Fibroblast of skin of left quadriceps (primary cell): Measurements from ENCODE around the gene ST6GAL1.
"Not testable (repeated sequence)": the region's sequence is repeated elsewhere in the genome, so short reads cannot be mapped to it uniquely, and the experiment has no call there.

Experiments used
- DNase-seq, 2 experiments: peaks; one replicate each; pipeline ENCODE4 v3.0.0-alpha.2; 2013; ENCODE audit warnings: low read depth in 2 of 2

The ST6GAL1 gene

GRCh38 chr3:187046033-187046432 lies 115.7 kb downstream of the ST6GAL1 start:
- DNase-seq: no peak

DNA sequence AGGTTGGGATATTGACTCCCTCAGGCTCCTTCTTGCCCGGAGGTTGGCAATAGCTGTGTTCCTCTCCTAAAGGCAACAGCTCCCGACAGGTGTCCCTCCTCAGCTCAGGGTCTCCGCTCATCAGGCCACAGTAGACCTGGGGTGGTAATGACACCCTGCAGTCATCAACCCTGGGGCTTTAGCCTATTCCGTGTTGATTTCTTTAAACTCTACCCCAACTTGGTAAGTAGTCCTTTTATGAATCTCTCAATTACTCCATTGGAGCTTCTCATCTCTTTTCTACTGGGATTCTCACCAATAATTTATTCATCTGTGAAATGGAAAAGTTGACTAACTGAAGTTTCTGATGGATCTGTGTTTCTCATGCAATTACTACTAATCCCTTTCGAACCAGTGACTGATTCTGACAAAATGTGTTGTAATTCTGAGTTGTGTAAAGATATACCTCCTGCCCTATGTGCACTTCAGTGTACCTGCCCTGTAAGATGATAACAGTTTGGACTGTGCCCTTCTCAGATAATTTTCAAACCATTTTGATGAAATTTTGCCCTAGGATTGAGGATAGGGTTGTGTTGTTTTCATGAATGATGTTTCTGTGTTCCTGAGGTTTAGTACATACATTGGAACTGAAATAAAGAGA lies 119.3 kb downstream of the ST6GAL1 start:
- no peak for DNase-seq

GRCh38 chr3:187051066-187051465 lies 120.7 kb downstream of the ST6GAL1 start:
- DNase-seq: no peak

DNA sequence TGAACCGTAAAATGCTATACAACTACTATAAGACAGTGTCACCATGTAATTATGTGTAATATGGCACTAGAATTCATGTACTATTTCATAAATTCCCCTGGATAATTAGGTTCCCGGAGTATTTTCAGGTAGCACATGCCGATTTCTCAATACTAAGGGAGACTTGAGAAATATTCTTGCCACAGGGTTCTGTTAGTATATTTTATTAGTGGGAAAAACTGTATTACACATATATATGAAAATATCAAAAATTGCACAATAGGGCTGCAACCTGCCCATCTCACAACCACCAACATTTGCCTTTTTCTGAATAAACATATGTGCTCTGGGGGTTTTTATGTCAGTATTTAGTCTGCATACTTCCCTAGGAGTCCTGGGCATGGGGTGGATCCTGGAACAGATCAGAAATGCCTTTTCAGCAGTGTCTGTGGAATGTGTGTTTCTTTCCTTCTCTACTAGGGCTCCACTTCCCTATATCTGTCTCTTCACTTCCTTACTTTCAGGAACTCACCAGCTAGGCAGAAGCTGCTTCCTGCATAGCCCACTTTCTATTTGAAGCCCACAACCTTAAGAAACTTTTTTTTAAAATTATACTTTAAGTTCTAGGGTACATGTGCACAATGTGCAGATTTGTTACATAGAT lies 121.5 kb downstream of the ST6GAL1 start:
- DNase-seq: no peak

- not testable (repeated sequence) for DNase-seq
Observed at GRCh38 chr3:187052427-187052826, 122.1 kb downstream of the ST6GAL1 start.

DNA sequence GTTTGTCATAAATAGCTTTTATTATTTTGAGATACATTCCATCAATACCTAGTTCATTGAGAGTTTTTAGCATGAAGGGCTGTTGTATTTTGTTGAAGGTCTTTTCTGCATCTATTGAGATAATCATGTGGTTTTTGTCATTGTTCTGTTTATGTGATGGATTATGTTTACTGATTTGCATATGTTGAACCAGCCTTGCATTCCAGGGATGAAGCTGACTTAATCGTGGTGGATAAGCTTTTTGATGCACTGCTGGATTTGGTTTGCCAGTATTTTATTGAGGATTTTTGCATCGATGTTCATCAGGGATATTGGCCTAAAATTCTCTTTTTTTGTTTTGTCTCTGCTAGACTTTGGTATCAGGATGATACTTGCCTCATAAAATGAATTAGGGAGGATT lies 124.1 kb downstream of the ST6GAL1 start:
- not testable (repeated sequence) for DNase-seq

- DNase-seq: not testable (repeated sequence)
Observed at GRCh38 chr3:187057803-187058202, 127.5 kb downstream of the ST6GAL1 start.

DNA sequence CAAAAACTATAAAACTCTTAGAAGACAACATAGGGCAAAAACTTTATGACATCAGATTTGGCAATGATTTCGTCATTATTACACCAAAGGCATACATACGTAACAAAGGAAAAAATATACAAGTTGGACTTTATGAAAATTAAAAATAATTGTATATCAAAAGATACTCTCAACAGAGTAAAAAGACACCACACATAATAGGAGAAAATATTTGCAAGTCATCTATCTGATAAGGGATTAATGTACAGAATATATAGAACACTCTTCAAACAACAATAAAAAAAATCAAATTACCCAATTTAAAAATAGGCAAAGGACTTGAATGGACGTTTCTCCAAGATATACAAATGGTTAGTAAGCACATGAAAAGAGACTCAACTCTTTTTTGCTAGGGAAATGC lies 131.4 kb downstream of the ST6GAL1 start:
- DNase-seq: no peak

- DNase-seq: peak; percentile 84 to 86
Observed at GRCh38 chr3:187062526-187063177, 132.3 kb downstream of the ST6GAL1 start.

- DNase-seq: no peak
Observed at GRCh38 chr3:187063286-187064121, 133.2 kb downstream of the ST6GAL1 start.

GRCh38 chr3:187064210-187065115 lies 134.1 kb downstream of the ST6GAL1 start:
- peak; percentile 68 to 69 for DNase-seq

DNA sequence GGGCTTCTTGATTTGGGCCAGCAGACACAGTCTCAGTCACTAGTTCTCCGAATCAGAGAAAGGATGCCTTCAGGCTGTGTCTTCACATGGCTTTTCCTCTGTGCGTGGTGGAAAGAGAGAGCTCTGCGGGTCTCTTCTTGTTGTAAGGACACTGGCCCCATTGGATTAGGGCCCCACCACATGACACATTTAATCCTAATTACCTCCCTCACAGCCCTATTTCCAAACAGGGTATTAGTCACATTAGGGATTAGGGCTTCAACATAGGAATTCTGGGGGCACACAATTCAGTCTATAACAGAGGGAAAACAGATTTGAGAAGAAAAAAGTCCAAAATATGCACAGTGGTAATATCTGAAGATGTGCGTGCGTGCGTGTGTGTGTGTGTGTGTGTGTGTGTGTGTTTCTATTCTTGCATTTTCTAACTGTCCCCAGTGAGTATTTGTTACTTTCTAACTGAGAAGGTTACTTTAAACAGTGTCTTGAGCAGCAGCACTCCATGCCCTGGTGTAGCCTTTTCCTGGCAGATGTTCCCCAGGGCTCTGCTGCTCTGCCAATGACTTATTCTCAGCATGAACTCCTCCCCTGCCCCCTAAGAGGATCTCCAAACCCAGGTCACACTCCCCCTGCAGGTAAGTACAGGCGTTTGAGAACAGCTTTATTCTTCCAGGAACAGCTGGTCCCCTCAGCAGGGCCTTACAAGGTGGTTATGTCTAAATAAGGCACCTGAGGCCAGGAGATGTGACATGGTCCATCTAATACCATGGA lies 136.1 kb downstream of the ST6GAL1 start:
- no peak for DNase-seq

GRCh38 chr3:187068787-187069186 lies 138.5 kb downstream of the ST6GAL1 start:
- no peak for DNase-seq

GRCh38 chr3:187069857-187070516 lies 139.7 kb downstream of the ST6GAL1 start:
- DNase-seq: no peak

- DNase-seq: no peak
Observed at GRCh38 chr3:187072102-187072501, 141.8 kb downstream of the ST6GAL1 start.

GRCh38 chr3:187072511-187072910 lies 142.2 kb downstream of the ST6GAL1 start:
- DNase-seq: no peak

- DNase-seq: no peak
Observed at GRCh38 chr3:187073581-187074098, 143.3 kb downstream of the ST6GAL1 start.

- DNase-seq: no peak
Observed at GRCh38 chr3:187074846-187075245, 144.5 kb downstream of the ST6GAL1 start.

- no peak for DNase-seq
Observed at GRCh38 chr3:187076297-187076696, 146.0 kb downstream of the ST6GAL1 start.

GRCh38 chr3:187077085-187077484 lies 146.8 kb downstream of the ST6GAL1 start:
- no peak for DNase-seq
